ENCODE measurements around the gene SMARCA2. TPM values are rescaled to one million over a fixed set of nuclear protein-coding genes. Genes with fewer than 3 reads are reported as not detected.

Gene SMARCA2
- 312 TPM for total RNA-seq

GRCh38 chr9:2014696-2015580 lies at the start of gene SMARCA2:
Gene SMARCA2 (plus strand): TSS chr9:2015347. CDS start chr9:2029023, 13,676 bp downstream.

Small RNA genes within 50 kb of the gene (small RNA-seq; reads per million reads assigned to genes)
- not detected for gene RN7SL592P (ENCODE audit: low replicate concordance)
- 0.95 reads per million, percentile 68 among the genes with 10 or more reads in this experiment for gene RNU2-25P (ENCODE audit: low replicate concordance)
